ENCODE data around the gene C16orf87.
A peak's percentile ranks its signal among the peaks of the same experiment; 100 is the strongest.
"Not testable (repeated sequence)": the region's sequence is repeated elsewhere in the genome, so short reads cannot be mapped to it uniquely, and the experiment has no call there.

C16orf87 gene

DNA sequence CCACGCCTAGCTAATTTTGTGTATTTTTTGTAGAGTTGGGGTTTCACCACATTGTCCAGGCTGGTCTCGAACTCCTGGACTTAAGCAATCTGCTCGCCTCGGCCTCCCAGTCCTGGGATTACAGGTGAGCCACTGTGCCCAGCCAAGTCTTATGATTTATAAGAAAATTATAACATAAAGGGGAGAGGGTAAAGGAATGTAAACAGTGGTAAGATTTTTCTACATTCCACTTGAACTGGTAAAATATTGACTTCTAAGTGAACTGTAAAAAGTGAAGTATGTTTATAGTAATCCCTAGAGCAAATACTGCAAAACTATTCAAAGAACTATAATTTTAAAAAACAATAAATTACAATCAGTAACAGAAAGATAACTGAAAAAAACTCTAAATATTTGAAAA is 33.5 kb downstream of the C16orf87 start:
- DNase-seq (ENCODE audit: low read depth): no peak

- no peak for DNase-seq (ENCODE audit: low read depth)
Measured at GRCh38 chr16:46796764-46797269, 34.2 kb downstream of the C16orf87 start.

GRCh38 chr16:46793841-46794240 is 37.1 kb downstream of the C16orf87 start:
- DNase-seq (ENCODE audit: low read depth): no peak

- no peak for DNase-seq (ENCODE audit: low read depth)
Measured at GRCh38 chr16:46790599-46791270, 40.2 kb downstream of the C16orf87 start.

GRCh38 chr16:46789499-46790414 is 41.2 kb downstream of the C16orf87 start:
- DNase-seq (ENCODE audit: low read depth): peak; percentile 71

DNA sequence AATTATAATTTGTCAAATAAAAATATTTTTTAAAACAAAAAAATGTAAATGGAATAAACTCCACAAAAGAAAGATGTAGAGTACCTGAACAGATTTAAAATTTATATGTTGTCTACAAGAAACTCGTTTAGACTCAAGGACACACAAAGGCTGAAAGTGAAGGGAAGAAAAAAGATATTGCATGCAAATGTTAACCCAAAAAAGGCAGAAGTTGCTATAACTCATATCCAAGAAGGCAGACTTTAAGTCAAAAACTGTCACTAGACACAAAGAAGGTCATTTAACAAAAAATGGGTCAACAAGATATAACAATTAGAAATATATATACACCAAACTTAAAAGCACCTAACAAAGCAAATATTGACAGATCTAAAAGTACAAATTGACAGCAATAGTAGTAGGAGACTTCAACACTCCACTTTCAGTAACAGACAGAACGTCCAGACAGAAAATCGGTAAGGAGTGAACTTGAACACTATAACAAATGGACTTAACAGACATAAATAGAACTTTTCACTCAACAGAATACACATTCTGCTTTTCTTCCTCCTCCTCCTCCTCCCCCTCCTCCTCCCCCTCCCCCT is 42.0 kb downstream of the C16orf87 start:
- no peak for DNase-seq (ENCODE audit: low read depth)

GRCh38 chr16:46787909-46788308 is 43.1 kb downstream of the C16orf87 start:
- DNase-seq (ENCODE audit: low read depth): no peak

GRCh38 chr16:46785076-46785845 is 45.7 kb downstream of the C16orf87 start:
- DNase-seq (ENCODE audit: low read depth): no peak

DNA sequence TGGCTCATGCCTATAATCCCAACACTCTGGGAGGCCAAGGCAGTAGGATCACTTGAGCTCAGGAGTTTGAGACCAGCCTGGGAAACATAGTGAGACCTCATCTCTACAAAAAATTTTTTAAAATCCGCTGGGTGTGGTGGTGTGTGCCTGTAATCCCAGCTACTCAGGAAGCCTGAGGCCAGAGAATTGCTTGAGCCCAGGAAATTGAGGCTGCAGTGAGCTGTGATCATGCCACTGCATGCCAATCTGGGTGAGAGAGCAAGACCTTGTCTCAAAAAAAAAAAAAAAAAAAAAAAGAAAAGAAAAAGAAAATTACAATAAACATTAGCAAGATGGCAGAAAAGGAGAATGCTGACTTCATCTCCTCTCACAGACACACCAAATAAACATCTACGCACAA is 46.4 kb downstream of the C16orf87 start:
- DNase-seq (ENCODE audit: low read depth): not testable (repeated sequence)

GRCh38 chr16:46783800-46784199 is 47.2 kb downstream of the C16orf87 start:
- DNase-seq (ENCODE audit: low read depth): no peak

GRCh38 chr16:46782320-46782719 is 48.7 kb downstream of the C16orf87 start:
- no peak for DNase-seq (ENCODE audit: low read depth)

GRCh38 chr16:46777804-46778203 is 53.2 kb downstream of the C16orf87 start:
- DNase-seq (ENCODE audit: low read depth): no peak

GRCh38 chr16:46775214-46775613 is 55.8 kb downstream of the C16orf87 start:
- no peak for DNase-seq (ENCODE audit: low read depth)

DNA sequence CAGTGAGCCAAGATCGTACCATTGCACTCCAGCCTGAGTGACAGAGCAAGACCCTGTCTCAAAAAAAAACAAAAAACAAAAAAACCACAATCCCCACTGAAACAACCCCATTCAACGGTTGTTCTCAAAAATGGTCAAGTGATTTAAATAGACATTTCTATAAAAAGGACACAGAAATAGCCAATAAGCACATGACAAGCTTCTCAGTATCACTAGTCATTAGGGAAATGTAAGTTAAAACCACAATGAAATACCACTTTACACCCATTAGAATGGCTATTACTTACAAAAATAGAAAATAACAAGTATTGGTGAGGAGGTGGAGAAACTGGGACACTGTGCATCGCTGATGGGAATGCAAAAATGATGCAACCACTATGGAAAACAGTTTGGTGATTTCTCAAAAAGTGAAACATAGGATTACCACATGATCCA is 56.2 kb downstream of the C16orf87 start:
- DNase-seq (ENCODE audit: low read depth): no peak

- DNase-seq (ENCODE audit: low read depth): no peak
Measured at GRCh38 chr16:46772463-46772862, 58.5 kb downstream of the C16orf87 start.

GRCh38 chr16:46768809-46769208 is 62.2 kb downstream of the C16orf87 start:
- DNase-seq (ENCODE audit: low read depth): no peak

DNA sequence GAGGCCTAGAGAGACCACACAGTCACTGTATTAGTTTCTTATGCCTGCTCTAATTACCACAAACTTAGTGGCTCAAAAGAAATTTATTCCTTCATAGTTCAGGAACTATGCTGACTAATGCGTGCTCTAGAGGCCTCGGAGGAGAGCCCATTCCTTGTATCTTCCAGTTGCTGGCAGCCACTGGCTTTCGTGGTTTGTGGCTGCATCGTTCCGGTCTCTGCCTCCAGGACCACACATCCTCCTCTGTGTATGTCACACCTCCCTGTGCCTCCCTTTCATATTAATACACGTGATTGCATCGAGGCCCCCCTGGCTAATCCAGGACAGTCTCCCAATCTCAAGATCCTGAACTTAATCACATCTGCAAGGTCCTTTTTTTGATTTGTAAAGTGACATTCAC is 65.9 kb downstream of the C16orf87 start:
- DNase-seq (ENCODE audit: low read depth): no peak

- no peak for DNase-seq (ENCODE audit: low read depth)
Measured at GRCh38 chr16:46763147-46763546, 67.8 kb downstream of the C16orf87 start.

DNA sequence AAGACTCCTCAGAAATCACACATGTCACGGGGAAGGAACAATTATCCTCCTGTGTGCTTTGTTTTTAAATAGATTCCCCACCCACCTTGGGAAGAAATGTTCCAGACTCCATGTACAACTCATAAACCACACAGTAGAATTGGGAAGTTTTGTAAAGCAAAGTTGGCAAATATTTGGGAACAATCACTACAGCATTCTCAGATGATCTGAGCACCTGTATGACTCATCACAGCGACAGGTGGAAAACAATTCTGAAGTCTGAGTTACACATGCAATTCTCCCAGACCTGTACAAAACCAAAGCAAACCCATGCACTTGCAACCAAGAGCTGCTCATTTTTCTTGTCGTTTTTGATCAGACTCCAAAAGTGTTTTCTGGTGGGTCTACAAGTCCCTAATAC is 68.4 kb downstream of the C16orf87 start:
- DNase-seq (ENCODE audit: low read depth): no peak

DNA sequence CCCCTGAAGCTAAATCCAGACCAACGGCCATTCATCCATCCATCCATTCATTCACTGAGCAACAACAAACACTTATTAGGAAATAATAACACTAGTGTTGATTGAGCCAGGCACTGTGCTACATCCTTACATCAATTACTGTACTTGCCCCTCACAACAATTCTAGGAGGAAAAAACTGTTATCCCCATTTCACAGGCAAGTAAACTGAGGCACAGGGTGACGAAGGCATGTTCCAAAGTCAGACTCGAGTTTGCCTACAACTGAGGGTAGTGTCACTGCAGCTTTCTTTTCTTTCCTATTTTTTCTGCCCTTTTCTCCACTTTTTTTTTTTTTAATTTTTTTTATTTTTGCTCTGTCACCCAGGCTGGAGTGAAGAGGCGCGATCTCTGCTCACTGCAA is 71.7 kb downstream of the C16orf87 start:
- no peak for DNase-seq (ENCODE audit: low read depth)

GRCh38 chr16:46757339-46758050 is 73.5 kb downstream of the C16orf87 start:
- no peak for DNase-seq (ENCODE audit: low read depth)
